NCI-H510A treated with DMSO at 0.1 percent for 48 hours (cell line): Measurements from ENCODE around the gene SESN2.

ENCODE experiments used
- DNase-seq: peaks from one replicate; lab custom pipeline; 2025; lab: John Stamatoyannopoulos, UW

SESN2 gene

DNA sequence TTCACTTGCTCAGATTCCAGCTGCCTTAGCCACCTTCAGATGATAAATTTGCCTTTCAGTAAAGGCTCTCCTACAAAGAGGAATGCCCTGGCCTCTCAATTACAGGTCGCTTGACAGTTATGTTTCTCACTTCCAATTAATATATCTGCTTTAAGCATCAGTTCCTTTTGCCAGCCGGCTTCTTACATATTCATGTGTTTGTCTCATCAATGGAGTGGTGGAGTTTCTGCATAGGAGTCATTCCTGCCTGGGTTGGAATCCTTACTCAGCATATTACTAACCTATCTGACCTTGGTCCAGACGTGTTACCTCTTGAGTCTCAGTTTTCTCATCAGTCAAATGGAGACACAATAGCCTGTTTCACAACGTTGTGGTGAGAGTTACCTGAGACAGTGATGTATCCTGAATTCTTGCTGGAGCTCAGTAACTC, 9.4 kb upstream of the SESN2 start:
- no peak for DNase-seq

GRCh38 chr1:28256197-28256827, 3.0 kb upstream of the SESN2 start:
- DNase-seq, result no peak

DNA sequence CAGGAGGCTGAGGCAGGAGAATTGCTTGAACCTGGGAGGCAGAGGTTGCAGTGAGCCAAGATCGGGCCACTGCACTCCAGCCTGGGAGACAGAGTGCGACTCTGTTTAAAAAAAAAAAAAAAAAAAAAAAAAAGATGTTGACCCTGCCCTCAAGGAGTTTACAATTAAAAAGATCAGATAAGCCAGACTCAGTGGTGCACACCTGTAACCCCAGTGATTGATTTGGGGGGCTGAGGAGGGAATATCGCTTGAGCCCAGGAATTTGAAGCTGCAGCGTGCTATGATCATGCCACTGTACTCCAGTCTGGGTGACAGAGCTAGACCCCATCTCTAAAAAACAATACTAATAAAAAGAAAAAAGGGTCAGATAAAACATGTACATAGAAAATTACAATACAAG, 1.6 kb upstream of the SESN2 start:
- no peak for DNase-seq

DNA sequence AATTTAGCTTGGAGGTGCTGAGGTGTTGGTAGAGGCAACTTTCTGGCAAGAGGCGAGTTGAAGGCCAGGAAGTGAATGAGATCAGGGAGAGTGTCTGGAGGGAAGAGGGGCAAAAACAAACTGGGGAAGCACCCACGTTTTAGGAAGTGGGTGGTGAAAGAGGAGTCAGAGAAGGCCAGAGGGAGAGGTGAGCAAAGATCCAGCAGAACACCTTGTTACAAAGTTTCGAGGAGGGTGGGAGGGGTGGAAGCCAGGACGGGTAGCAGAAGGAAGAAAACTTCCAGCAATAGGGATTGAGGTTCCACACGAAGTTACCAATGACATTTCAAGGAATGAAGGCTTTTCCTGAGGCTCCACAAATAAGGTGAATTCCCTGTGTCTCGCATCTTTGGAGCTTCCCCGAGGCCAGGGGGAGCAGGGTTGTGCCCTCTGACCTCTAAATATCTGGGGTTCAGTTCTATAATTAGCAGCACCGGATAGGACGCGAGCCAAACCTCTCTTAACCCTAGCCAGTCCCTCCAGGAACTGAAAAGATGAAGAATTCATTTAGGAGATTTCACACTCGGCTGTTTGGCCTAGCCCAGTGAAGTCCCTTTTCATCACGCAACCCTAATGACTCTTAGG, 578 bp upstream of the SESN2 start:
- DNase-seq, result no peak

DNA sequence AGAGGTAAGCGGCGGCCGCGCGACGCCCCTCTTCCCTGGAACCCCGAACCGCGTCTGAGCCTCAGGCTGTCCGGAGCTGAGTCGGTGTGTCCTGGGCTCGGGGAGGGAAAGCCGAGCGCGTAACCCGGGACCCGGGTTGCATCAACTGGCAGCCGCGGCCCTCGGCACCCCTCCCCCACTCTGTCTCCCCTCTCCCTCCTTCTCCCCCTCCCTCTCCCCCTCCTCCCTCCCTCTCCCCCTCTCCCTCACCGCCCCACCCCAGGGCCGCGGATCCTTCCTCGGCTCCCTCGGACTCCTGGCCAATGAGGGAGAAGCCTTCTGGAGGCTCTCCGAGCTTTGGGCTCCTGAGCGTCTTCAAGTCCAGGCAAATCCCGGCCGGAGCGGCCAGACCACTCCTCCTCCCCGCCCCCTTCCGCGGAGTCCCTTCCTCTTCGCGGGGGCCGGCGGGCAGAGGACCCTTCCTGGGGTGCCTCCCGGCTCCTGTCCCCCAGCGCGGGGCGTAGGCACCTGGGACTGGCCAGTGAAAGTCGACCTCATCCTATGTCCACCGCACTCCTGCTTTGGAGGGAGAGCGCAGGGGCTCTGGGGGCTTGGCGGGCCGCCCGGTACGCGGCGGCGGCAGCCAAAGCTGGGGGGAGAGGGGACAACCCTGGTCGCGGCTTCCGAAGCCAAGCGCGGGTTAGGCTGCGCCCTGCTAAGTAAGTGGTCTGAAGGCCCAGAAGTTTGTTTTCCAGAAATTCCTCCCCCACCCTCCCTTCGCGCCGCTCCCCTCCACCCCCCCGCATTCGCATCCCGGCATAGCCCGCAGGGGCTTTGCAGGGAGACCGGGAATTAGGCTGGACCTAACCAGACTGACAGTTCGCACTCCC, 850 bp downstream of the SESN2 start:
- peak; percentile 79 for DNase-seq

DNA sequence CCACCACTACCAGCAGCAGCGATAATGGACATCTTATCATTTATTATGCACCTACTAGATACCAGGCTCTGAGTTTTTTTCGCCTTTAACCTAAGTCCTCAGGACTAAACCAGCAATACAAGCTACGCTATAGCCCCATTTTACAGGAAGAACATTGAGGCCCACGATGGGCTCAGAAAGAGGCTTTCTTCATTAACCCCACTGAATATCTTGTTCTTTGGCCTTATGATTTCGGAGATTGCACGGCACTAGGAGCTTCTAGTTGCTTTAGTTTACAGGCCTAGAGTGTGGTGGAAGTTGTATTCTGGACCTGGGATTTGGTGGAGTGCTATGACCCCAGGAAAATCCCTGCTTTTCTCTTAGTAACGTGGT, 1.5 kb downstream of the SESN2 start:
- no peak for DNase-seq

DNA sequence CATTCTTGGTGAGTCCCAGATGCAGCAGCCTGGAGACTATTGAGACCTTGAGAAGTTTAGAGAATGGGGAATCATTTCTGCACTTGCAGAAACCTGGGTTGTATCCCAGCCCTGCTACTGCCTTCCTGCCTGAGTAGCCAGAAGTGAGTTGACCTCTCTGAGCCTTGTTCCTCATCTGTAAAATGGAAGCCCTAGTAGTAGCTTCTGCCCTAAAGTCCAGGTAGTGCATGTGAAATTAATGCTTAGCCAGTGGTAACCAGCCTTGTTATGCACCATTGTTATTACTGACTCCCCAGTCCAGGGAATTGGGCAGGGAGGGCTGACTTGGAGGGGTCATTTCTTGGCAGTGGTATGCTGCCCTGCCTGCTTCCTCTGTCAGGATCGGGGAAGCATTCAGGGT, 5.6 kb downstream of the SESN2 start:
- no peak for DNase-seq

DNA sequence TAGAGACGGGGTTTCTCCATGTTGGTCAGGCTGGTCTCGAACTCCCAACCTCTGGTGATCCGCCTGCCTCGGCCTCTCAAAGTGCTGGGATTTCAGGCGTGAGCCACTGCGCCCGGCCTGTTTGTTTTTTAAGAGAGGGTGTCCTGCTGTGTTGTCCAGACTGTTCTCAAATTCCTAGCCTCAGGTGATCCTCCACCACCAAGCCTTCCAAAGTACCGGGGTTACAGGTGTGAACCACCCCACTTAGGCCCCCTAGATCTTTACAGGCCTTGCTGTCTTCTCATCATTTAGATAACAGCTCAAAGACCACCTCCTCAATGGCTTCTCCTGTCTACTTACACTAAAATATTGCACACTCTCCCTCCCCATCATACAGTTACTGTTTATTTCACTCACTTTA, 6.3 kb downstream of the SESN2 start:
- DNase-seq, result no peak

GRCh38 chr1:28266920-28267322, 7.6 kb downstream of the SESN2 start:
- no peak for DNase-seq

DNA sequence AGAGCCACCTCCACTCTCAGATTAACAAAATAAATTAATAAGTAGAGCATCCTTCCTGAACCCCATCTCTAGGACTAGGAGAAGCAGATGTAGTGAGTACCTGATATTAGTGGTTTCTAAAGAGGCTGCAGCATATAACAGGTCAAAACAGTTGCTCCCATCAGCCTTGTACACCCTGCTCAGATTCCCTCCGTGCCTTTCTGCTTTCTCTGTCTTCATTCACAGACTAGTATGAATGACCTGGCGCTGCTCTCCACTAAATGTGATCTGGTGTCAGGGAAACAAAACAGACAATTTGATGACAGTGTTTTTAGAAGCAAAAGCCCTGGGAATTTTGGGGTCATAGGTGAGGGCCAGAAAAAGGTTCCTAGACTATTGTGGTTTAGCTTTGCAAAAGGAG, 8.3 kb downstream of the SESN2 start:
- DNase-seq, result no peak

GRCh38 chr1:28269529-28269928, 10.2 kb downstream of the SESN2 start:
- DNase-seq, result no peak

DNA sequence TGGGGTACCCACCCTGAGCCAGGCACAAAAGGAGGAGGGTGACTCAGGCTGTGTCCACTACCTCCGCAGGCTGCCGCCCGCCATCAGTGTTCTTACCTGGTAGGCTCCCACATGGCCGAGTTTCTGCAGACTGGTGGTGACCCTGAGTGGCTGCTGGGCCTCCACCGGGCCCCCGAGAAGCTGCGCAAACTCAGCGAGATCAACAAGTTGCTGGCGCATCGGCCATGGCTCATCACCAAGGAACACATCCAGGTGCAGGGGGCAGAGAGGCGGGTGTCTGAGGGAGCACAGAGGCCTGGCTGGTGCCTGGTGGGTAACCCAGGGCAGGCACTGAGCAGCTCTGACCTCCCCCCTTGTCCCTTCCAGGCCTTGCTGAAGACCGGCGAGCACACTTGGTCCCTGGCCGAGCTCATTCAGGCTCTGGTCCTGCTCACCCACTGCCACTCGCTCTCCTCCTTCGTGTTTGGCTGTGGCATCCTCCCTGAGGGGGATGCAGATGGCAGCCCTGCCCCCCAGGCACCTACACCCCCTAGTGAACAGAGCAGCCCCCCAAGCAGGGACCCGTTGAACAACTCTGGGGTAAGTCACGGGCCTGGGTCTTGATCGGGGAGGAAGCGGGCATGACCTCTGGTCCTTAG, 13.0 kb downstream of the SESN2 start:
- DNase-seq, result no peak

DNA sequence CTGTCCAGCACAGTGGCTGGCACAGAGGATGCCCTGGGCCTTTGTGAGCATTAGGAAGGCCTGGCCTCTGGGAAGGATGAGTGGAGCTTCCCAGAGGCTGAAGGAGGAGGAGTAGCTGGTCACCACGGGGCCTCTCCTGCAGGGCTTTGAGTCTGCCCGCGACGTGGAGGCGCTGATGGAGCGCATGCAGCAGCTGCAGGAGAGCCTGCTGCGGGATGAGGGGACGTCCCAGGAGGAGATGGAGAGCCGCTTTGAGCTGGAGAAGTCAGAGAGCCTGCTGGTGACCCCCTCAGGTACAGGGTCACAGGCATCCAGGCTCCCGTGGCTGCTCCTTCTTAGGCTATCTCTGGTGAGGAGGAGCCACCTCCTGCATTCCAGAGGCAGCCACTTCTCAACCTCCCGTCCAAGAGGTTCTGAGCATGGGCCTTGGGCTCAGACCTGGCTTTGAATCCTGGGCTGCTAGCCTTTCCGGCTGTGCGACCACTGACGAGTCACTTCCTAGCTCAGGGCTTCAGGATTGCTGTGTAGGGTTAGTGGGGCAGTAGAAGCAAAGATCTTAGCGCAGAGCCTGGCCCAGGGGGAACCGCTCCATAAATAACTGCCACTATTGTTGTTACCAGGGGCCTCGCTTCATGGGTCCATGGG, 14.0 kb downstream of the SESN2 start:
- DNase-seq, result no peak

GRCh38 chr1:28278763-28279162, 19.4 kb downstream of the SESN2 start:
- DNase-seq, result no peak

DNA sequence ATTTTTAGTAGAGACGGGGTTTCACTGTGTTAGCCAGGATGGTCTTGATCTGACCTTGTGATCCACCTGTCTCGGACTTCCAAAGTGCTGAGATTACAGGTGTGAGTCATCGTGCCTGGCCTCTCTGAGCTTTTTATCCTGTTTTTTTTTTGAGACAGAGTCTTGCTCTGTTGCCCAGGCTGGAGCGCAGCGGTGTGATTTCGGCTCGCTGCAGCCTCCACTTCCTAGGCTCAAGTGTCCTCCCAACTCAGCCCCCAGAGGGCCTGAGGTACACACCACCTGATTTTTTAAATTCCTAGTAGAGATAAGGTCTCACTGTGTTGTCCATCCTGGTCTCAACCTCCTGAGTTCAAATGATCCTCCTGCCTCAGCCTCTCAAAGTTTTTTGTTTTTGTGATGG, 20.4 kb downstream of the SESN2 start:
- no peak for DNase-seq

- DNase-seq, result no peak
Measured at GRCh38 chr1:28280501-28280900, 21.2 kb downstream of the SESN2 start.

- no peak for DNase-seq
Measured at GRCh38 chr1:28280977-28281381, 21.7 kb downstream of the SESN2 start.

GRCh38 chr1:28281608-28282425, 22.5 kb downstream of the SESN2 start:
- DNase-seq, result no peak

DNA sequence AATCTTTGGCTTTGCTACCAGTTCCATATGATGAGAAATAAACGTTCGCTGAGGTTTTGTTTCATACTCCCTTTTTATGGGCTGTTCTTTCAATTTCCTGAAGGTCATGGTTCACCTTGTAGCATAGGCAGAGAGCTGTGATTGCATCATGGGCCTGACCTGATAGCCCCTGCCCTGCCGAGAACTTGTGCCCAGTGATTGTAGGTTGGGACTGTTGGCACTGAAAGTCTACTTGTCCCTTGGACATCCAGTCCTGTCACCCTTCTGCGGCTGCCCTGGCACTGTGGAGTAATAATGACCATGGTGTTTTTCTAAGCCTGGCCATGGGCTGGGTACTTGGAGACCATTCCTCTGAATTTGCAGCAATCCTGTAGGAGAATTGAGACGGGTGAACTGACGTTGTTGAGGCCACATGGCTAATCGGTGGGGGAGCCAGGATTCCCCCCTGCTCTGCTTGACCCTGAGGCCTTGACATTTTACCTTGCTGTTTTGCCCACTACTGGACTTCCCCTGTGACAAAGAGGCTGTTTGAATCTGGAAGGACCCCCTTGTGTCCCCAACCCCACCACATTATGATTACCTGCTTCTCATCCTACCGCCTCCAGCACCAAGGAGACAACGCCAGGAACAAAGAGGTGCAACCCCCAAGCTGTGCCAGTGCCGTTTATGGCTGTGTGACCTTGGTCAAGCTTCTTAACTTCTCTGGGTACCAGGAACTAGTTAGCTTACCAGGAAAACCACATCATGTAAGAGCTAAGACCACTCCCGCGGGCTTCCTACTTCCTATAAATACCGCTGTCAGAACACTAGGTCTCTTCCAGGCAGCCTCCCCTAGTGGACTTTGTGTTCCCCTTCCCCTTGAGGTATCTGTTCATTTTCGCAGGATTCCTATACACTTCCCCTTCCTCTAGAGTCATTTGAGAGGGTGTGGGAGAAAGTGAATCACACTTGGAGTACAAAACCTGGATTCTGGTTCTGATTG, 23.4 kb downstream of the SESN2 start:
- no peak for DNase-seq

DNA sequence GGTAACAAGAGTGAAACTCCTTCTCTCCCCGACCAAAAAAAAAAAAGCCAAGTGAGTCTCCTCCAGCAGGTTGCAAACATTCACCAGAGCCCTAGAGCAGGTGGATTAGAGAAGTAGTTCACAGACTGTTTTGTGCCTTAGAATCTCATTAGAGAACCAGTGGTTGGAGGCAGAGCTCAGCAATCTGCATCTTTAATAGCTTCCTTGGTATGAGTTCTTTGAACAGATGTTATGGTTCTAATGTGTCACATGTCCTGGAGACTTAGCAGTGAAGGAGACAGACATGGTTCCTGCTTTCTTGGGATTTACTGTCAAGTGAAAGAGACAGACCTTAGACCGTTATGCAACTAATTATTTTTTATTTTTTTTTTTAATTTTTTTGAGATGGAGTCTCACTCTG, 26.8 kb downstream of the SESN2 start:
- no peak for DNase-seq
